B cell (primary cell): Measurements from ENCODE around the gene SERPINE2.

ENCODE experiments used
- CTCF ChIP-seq: fragments of 200-600 bp; IDR thresholded peaks from one replicate; pipeline ENCODE4 v1.8.0; 2022; ENCODE audit warnings: antibody characterized with exemption, mild to moderate bottlenecking
- EZH2 ChIP-seq: IDR thresholded peaks from 2 replicates; pipeline ENCODE4 v1.6.1; 2012; ENCODE audit warnings: borderline replicate concordance, low read depth, mild to moderate bottlenecking, moderate library complexity, low read length; ENCODE audit not compliant: insufficient read depth, poor library complexity, severe bottlenecking

- TF ChIP-seq CTCF (no peak), EZH2 (no peak)
Measured at GRCh38 chr2:223956300-223956699, 82.8 kb downstream of the SERPINE2 start.
